PC-3 (cell line): ENCODE results near the gene NELFB. TPM values are rescaled to one million over a fixed set of nuclear protein-coding genes. Genes with fewer than 3 reads are reported as not detected.

ENCODE experiments used
- ATAC-seq: fragments of 200-7000 bp; cut with Tn5 transposase; 2 replicates; pipeline ENCODE4 v1.9.1; 2020; ENCODE audit warnings: mild to moderate bottlenecking, moderate library complexity
- BruUV-seq: library from RNA; stranded (reverse); fragments of 400-500 nt; replicated peaks from 2 replicates; lab custom pipeline; 2021; lab: Mats Ljungman, UMichigan
- CTCF ChIA-PET: fragments of 300-600 bp; sonication (Branson Sonifier 250); formaldehyde crosslinking; loops from one replicate; lab custom pipeline; 2022; ENCODE audit warnings: antibody characterized with exemption; lab: Charles Lee
- POLR2A ChIA-PET: fragments of 300-600 bp; sonication (Branson Sonifier 250); formaldehyde crosslinking; loops from one replicate; lab custom pipeline; 2022; ENCODE audit warnings: antibody characterized with exemption; ENCODE audit not compliant: unreplicated experiment; lab: Charles Lee
- DNase-seq: peaks from one replicate; pipeline ENCODE4 v3.0.0-alpha.2; 2015
- H2AFZ ChIP-seq: fragments of 300-600 bp; sonication (generic); 2 replicates; pipeline ENCODE4 v1.6.0; 2016; ENCODE audit warnings: antibody characterized with exemption, low read length
- H3F3A ChIP-seq: fragments of 300-600 bp; sonication (generic); one replicate; pipeline ENCODE4 v1.6.0; 2017; ENCODE audit warnings: antibody characterized with exemption, low read length, control low read depth, mild to moderate bottlenecking; ENCODE audit not compliant: unreplicated experiment
- H3K27ac ChIP-seq: fragments of 300-600 bp; sonication (generic); 2 replicates; pipeline ENCODE4 v1.5.1; 2016; ENCODE audit warnings: mild to moderate bottlenecking, low read length
- H3K27me3 ChIP-seq: fragments of 300-600 bp; sonication (generic); 2 replicates; pipeline ENCODE4 v1.6.1; 2016; ENCODE audit warnings: low read length, mixed read lengths
- H3K36me3 ChIP-seq: fragments of 300-600 bp; sonication (generic); 2 replicates; pipeline ENCODE4 v1.6.1; 2016; ENCODE audit warnings: low read depth, mixed run types, low read length, mixed read lengths
- H3K4me1 ChIP-seq: fragments of 300-600 bp; sonication (generic); 2 replicates; pipeline ENCODE4 v1.5.1; 2016; ENCODE audit warnings: low read length; ENCODE audit not compliant: insufficient read depth
- H3K4me2 ChIP-seq: fragments of 300-600 bp; sonication (generic); 2 replicates; pipeline ENCODE4 v1.6.0; 2016; ENCODE audit warnings: low read length
- H3K4me3 ChIP-seq: fragments of 300-600 bp; sonication (generic); 2 replicates; pipeline ENCODE4 v1.5.1; 2016; ENCODE audit warnings: mild to moderate bottlenecking, low read length, mixed read lengths
- H3K79me2 ChIP-seq: fragments of 300-600 bp; sonication (generic); 2 replicates; pipeline ENCODE4 v1.6.1; 2017; ENCODE audit warnings: low read length, mixed read lengths
- H3K9ac ChIP-seq: fragments of 300-600 bp; sonication (generic); 2 replicates; pipeline ENCODE4 v1.6.0; 2016; ENCODE audit warnings: mild to moderate bottlenecking, low read length
- H3K9me2 ChIP-seq: fragments of 300-600 bp; sonication (generic); replicated peaks from 2 replicates; pipeline ENCODE4 v1.6.1; 2016; ENCODE audit warnings: mixed run types, low read length, mixed read lengths
- H3K9me3 ChIP-seq: fragments of 300-600 bp; sonication (generic); 2 replicates; pipeline ENCODE4 v1.6.1; 2016; ENCODE audit warnings: low read length, mixed read lengths
- H4K20me1 ChIP-seq: fragments of 300-600 bp; sonication (generic); 2 replicates; pipeline ENCODE4 v1.6.1; 2016; ENCODE audit warnings: low read length, mixed read lengths
- CTCF ChIP-seq: fragments of 300-600 bp; sonication (generic); conservative IDR thresholded peaks from 2 replicates; pipeline ENCODE4 v1.5.1; 2017; ENCODE audit warnings: antibody characterized with exemption, low read depth, mild to moderate bottlenecking, low read length
- EZH2 ChIP-seq: fragments of 300-600 bp; sonication (generic); IDR thresholded peaks from one replicate; pipeline ENCODE4 v1.6.1; 2017; ENCODE audit warnings: antibody characterized with exemption, mild to moderate bottlenecking, low read length; ENCODE audit not compliant: unreplicated experiment
- EZH2phosphoT487 ChIP-seq: fragments of 300-600 bp; sonication (generic); IDR thresholded peaks from 2 replicates; pipeline ENCODE4 v1.6.1; 2018; ENCODE audit warnings: mild to moderate bottlenecking, antibody characterized with exemption, low read length, borderline replicate concordance
- intact Hi-C: fragments of 100-400 bp; cut with micrococcal nuclease; formaldehyde crosslinking; loops from 2 replicates; pipeline ENCODE4 v1.9.0; 2023
- total RNA-seq: library from RNA; depleted of rRNA; stranded (reverse); fragments of >200 nt; gene quantifications from 2 replicates; pipeline ENCODE4 v1.2.3, GENCODE V29; 2014

Gene NELFB
- total RNA-seq, 1 experiment from 2014 or later: 50.7 TPM

DNA sequence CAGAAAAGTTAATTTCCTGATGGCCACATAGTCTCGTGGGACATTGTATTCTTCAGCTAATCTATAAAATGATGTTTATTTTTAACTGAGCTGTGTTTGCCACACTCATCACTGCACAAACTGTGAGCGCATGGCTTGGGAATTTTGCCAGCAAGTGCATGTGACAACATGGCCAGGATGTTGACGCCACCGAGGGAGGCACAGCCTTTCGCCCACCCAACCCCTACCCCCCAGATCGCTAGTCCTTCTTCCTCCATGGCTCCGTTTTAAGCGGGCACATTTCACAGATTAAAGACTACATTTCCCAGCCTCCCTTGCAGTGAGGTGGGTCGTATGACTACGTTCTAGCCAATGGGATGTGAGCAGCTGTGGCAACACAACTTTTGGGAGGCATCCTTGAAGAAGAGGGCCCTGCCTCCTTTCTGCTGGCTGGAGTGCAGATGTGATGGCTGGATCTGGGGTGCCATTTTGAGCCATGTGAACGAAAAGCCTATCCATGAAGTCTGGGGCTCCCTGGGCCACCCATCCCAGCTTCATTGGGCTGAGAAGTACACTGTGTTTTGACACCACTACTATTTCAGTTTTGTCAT, 39.1 kb downstream of the NELFB start:
- ChIA-PET POLR2A (interaction anchor here (0.6 kb wide), 1 partner anchor 50 kb away, joined by 3 read pairs; no protein-coding TSS in a partner anchor), CTCF (interaction anchor here (0.6 kb wide), 2 partner anchors 22 to 129 kb away, joined by 3 to 4 read pairs; partner anchors contain the start of genes EXD3 and NOXA1)
- DNase-seq: peak; percentile 74
- Histone ChIP-seq H2AFZ (peak overlapping the region; percentile 89), H3F3A (no peaks in the 10 kb centered on the region), H3K27me3 (no peaks in the 10 kb centered on the region), H3K9me2 (no peaks in the 10 kb centered on the region), H3K4me3 (peak overlapping the region; percentile 55), H3K9ac (no peak overlapping the region; the same call in 1 of the 2 replicates), H3K79me2 (no peaks in the 10 kb centered on the region), H3K4me1 (peaks cover 7% of the 10 kb centered on the region; the same call in 1 of the 2 replicates), H3K36me3 (no peaks in the 10 kb centered on the region), H3K27ac (no peak overlapping the region), H3K4me2 (peak overlapping the region; percentile 77), H4K20me1 (0 out of 2 replicates have a peak, but pooled peaks cover 1% of the 10 kb centered on the region), H3K9me3 (no peaks in the 10 kb centered on the region)
- TSS peak; percentile 96 for BruUV-seq
- peak; percentile 75 for ATAC-seq
- intact Hi-C loops: no loop called here
- TF ChIP-seq CTCF: no peak
- no peak for TF ChIP-seq EZH2
- TF ChIP-seq EZH2phosphoT487: no peak

GRCh38 chr9:137294681-137295237, 39.6 kb downstream of the NELFB start:
- POLR2A ChIA-PET: no interaction called here
- Histone ChIP-seq H3F3A (no peaks in the 10 kb centered on the region), H3K4me1 (peaks cover 7% of the 10 kb centered on the region; the same call in 1 of the 2 replicates), H3K36me3 (no peaks in the 10 kb centered on the region), H3K9ac (no peak overlapping the region), H3K27me3 (no peaks in the 10 kb centered on the region), H3K79me2 (peaks cover 2% of the 10 kb centered on the region), H3K4me2 (peak overlapping the region; percentile 49; the same call in 1 of the 2 replicates), H2AFZ (peak overlapping the region; percentile 61; the same call in 1 of the 2 replicates), H3K27ac (no peak overlapping the region), H3K9me3 (no peaks in the 10 kb centered on the region), H3K4me3 (no peak overlapping the region), H4K20me1 (peaks cover 5% of the 10 kb centered on the region), H3K9me2 (no peaks in the 10 kb centered on the region)
- CTCF ChIA-PET: no interaction called here
- no peak for TF ChIP-seq EZH2
- peak; percentile 42 for TF ChIP-seq CTCF
- intact Hi-C loops: no loop called here
- ATAC-seq: no peak; the same call in 1 of the 2 replicates
- no TSS peak for BruUV-seq
- peak; percentile 8 for DNase-seq
